Cardiac fibroblast (primary cell): ENCODE results near the gene CCT8L2.
"Not testable (repeated sequence)": the region's sequence is repeated elsewhere in the genome, so short reads cannot be mapped to it uniquely, and the experiment has no call there.

ENCODE experiments used
- DNase-seq, 2 donors: peaks; one replicate each; pipeline versions ENCODE4 v3.0.0 to v3.0.0-alpha.2; 2010; ENCODE audit warnings: low read depth in 2 of 2
- H3K4me3 ChIP-seq, 2 donors: replicated peaks in 1 of 2; 1 replicate in 1 of 2; 2 replicates in 1 of 2; pipeline ENCODE4 v1.5.1; 2011; ENCODE audit warnings: low read depth in 2 of 2, low read length in 2 of 2, mild to moderate bottlenecking in 2 of 2, moderate library complexity in 1 of 2
- TF ChIP-seq, protein P1 (sequence below): IDR thresholded peaks from one replicate; pipeline ENCODE4 v1.5.1; 2011; ENCODE audit warnings: low read depth, mild to moderate bottlenecking, low read length, inconsistent platforms

CCT8L2 gene

DNA sequence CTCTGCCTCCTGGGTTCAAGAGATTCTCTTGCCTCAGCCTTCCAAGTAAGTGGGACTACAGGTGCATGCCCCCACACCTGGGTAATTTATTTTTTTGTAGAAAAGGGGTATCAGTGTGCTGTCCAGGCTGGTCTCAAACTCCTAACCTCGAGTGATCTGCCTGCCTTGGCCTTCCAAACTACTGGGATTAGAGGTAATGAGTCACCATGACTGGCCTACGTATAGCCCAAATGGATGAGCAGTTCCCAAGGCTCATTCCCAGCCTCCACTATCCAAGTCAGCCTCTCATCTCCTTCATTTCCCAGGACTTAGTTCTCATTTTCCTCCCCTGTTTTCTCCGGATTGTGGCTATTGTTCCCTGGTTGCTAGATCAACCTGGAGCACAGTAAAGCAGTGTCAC lies 5.6 kb downstream of the CCT8L2 start:
- TF ChIP-seq, protein P1, sequence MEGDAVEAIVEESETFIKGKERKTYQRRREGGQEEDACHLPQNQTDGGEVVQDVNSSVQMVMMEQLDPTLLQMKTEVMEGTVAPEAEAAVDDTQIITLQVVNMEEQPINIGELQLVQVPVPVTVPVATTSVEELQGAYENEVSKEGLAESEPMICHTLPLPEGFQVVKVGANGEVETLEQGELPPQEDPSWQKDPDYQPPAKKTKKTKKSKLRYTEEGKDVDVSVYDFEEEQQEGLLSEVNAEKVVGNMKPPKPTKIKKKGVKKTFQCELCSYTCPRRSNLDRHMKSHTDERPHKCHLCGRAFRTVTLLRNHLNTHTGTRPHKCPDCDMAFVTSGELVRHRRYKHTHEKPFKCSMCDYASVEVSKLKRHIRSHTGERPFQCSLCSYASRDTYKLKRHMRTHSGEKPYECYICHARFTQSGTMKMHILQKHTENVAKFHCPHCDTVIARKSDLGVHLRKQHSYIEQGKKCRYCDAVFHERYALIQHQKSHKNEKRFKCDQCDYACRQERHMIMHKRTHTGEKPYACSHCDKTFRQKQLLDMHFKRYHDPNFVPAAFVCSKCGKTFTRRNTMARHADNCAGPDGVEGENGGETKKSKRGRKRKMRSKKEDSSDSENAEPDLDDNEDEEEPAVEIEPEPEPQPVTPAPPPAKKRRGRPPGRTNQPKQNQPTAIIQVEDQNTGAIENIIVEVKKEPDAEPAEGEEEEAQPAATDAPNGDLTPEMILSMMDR: no peak
- no peak overlapping the region for H3K4me3 ChIP-seq
- DNase-seq: no peak

GRCh38 chr22:16586170-16586569 lies 6.4 kb downstream of the CCT8L2 start:
- TF ChIP-seq, protein P1: no peak
- DNase-seq: no peak
- H3K4me3 ChIP-seq: no peak overlapping the region

DNA sequence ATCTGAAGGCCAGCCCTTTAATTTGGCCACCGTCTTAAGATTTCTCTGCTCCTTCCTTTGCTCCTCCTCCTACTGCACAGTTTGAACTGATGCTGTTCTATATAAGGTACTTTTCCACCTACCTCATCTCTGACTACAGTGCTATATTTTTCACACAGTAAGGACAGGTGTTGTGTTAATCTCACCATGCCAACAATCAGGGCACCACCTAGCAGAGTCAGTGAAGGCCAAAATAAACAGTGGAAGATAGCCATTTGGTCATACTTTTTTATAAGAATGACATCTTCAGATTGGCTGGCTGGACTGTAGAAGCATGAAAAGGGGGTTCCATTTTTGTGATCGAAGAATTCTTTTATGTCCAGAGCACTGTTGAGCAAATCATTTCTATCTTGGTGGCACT lies 11.7 kb downstream of the CCT8L2 start:
- not testable (repeated sequence) for DNase-seq, H3K4me3 ChIP-seq

- not testable (repeated sequence) for H3K4me3 ChIP-seq, DNase-seq
Observed at GRCh38 chr22:16569240-16569834, 23.3 kb downstream of the CCT8L2 start.

- TF ChIP-seq, protein P1: no peak
- DNase-seq: no peak
- no peak overlapping the region for H3K4me3 ChIP-seq
Observed at GRCh38 chr22:16568425-16568758, 24.2 kb downstream of the CCT8L2 start.

DNA sequence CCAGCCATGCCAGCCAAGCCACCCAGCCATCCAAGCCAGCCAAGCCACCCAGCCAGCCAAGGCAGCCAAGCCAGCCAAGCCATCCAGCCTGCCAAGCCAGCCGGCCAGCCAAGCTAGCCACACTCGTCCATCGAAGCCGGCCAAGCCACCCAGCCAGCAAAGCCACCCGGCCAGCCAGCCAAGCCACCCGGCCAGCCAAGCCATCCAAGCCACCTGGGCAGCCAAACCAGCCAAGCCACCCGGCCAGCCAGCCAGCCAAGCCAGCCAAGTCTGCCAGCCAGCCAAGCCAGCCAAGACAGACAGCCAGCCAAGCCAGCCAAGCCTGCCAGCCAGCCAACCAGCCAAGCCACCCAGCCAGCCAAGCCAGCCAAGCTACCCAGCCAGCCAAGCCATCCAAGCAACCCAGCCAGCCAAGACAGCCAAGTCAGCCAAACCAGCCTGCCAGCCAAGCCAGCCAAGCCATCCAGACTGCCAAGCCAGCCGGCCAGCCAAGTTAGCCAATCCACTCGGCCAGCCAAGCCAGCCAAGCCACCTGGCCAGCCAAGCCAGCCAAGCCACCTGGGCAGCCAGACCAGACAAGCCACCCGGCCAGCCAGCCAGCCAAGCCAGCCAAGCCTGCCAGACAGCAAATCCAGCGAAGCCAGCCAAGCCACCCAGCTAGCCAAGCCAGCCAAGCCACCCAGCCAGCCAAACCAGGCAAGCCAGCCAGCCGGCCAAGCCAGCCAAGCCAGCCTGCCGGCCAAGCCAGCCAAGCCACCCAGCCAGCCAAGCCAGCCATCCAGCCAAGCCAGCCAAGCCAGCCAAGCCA lies 24.8 kb downstream of the CCT8L2 start:
- not testable (repeated sequence) for DNase-seq, H3K4me3 ChIP-seq

DNA sequence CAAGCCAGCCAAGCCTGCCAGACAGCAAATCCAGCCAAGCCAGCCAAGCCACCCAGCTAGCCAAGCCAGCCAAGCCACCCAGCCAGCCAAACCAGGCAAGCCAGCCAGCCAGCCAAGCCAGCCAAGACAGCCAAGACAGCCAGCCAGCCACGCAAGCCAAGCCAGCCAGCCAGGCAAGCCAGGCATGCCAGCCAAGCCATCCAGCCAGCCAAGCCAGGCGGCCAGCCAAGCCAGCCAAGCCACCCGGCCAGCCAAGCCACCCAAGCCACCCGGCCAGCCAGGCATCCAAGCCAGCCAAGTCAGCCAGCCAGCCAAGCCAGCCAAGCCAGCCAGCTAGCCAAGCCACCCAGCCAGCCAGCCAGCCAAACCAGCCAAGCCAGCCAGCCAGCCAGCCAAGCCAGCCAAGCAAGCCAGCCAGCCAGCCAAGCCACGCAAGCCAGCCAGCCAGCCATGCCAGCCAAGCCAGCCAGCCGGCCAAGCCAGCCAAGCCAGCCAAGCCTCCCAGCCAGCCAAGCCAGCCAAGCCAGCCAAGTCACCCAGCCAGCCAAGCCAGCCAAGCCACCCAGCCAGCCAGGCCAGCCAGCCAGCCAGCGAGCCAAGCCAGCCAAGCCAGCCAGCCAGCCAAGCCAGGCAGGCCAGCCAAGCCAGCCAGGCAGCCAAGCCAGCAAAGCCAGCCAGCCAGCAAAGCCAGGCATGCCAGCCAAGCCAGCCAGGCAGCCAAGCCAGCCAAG lies 26.0 kb downstream of the CCT8L2 start:
- not testable (repeated sequence) for DNase-seq, H3K4me3 ChIP-seq

DNA sequence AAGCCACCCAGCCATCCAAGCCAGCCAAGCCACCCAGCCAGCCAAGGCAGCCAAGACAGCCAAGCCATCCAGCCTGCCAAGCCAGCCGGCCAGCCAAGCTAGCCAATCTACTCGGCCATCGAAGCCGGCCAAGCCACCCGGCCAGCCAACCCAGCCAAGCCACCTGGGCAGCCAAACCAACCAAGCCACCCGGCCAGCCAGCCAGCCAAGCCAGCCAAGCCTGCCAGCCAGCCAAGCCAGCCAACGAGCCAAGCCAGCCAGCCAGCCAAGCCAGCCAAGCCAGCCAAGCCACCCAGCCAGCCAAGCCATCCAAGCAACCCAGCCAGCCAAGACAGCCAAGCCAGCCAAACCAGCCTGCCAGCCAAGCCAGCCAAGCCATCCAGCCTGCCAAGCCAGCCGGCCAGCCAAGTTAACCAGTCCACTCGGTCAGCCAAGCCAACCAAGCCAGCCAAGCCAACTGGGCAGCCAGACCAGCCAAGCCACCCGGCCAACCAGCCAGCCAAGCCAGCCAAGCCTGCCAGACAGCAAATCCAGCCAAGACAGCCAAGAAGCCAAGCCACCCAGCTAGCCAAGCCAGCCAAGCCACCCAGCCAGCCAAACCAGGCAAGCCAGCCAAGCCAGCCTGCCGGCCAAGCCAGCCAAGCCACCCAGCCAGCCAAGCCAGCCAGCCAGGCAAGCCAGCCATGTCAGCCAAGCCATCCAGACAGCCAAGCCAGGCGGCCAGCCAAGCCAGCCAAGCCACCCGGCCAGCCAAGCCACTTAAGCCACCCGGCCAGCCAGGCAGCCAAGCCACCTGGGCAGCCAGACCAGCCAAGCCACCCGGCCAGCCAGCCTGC lies 26.8 kb downstream of the CCT8L2 start:
- not testable (repeated sequence) for H3K4me3 ChIP-seq, DNase-seq

GRCh38 chr22:16564837-16565584 lies 27.6 kb downstream of the CCT8L2 start:
- DNase-seq, H3K4me3 ChIP-seq: not testable (repeated sequence)
